HepG2 (cell line): ENCODE data around the gene NPB. TPM values are rescaled to one million over a fixed set of nuclear protein-coding genes. Genes with fewer than 3 reads are reported as not detected.

ENCODE experiments used
- ATF7-NPFF ChIP-seq: sonication (generic); formaldehyde crosslinking; IDR thresholded peaks from 2 replicates; pipeline ENCODE4 v1.8.1; 2023; ENCODE audit warnings: mild to moderate bottlenecking, low read depth, missing genetic modification reagents, moderate library complexity
- FOXK1 ChIP-seq: sonication (generic); formaldehyde crosslinking; IDR thresholded peaks from 2 replicates; pipeline ENCODE4 v1.4.0; 2020; ENCODE audit warnings: low read depth, missing genetic modification reagents, borderline replicate concordance
- KLF13 ChIP-seq: sonication (generic); formaldehyde crosslinking; IDR thresholded peaks from 2 replicates; pipeline ENCODE4 v1.4.0; 2020; ENCODE audit warnings: mild to moderate bottlenecking, missing genetic modification reagents
- MLLT10 ChIP-seq: sonication (generic); formaldehyde crosslinking; IDR thresholded peaks from 2 replicates; pipeline ENCODE4 v1.4.0; 2020; ENCODE audit warnings: missing genetic modification reagents
- MYNN ChIP-seq: sonication (generic); formaldehyde crosslinking; IDR thresholded peaks from 2 replicates; pipeline ENCODE4 v1.4.0; 2020; ENCODE audit warnings: mild to moderate bottlenecking, low read depth, missing genetic modification reagents
- NFE2 ChIP-seq: sonication (generic); formaldehyde crosslinking; IDR thresholded peaks from 2 replicates; pipeline ENCODE4 v1.4.0; 2020; ENCODE audit warnings: missing genetic modification reagents
- NPAS2 ChIP-seq: sonication (generic); formaldehyde crosslinking; IDR thresholded peaks from 2 replicates; pipeline ENCODE4 v1.8.0; 2022; ENCODE audit warnings: mild to moderate bottlenecking, missing genetic modification reagents, borderline replicate concordance
- SIN3B ChIP-seq: fragments of 150-350 bp; IDR thresholded peaks from 2 replicates; pipeline ENCODE4 v1.6.1; 2014; ENCODE audit warnings: low read length
- SMAD3 ChIP-seq: sonication (generic); formaldehyde crosslinking; IDR thresholded peaks from 2 replicates; pipeline ENCODE4 v1.4.0; 2020; ENCODE audit warnings: missing genetic modification reagents
- ZNF234 ChIP-seq: sonication (generic); formaldehyde crosslinking; conservative IDR thresholded peaks from 2 replicates; pipeline ENCODE4 v1.5.1; 2020; ENCODE audit warnings: mild to moderate bottlenecking, missing genetic modification reagents
- ZNF33B ChIP-seq: sonication (generic); formaldehyde crosslinking; IDR thresholded peaks from 2 replicates; pipeline ENCODE4 v1.5.1; 2020; ENCODE audit warnings: mild to moderate bottlenecking, missing genetic modification reagents
- ZNF598 ChIP-seq: sonication (generic); formaldehyde crosslinking; IDR thresholded peaks from 2 replicates; pipeline ENCODE4 v1.5.1; 2020; ENCODE audit warnings: mild to moderate bottlenecking, missing genetic modification reagents, borderline replicate concordance
- ZNF616 ChIP-seq: sonication (generic); formaldehyde crosslinking; IDR thresholded peaks from 2 replicates; pipeline ENCODE4 v1.5.0; 2020; ENCODE audit warnings: low read depth, mild to moderate bottlenecking, missing genetic modification reagents
- polyA plus RNA-seq, 8 experiments: library from polyadenylated mRNA; depleted of rRNA in 3 of 8; stranded (reverse) in 7 of 8; unstranded in 1 of 8; fragments of >200 nt; fragmentation: Illumina TruSeq in 4 of 8; extraction: Trizol in 4 of 8; gene quantifications; 2 replicates each; pipeline versions ENCODE4 v1.2.1 to v1.2.3, GENCODE V29; 2011 to 2016; ENCODE audit warnings: low read depth in 4 of 8, missing spikeins in 1 of 8, mixed read lengths in 1 of 8; ENCODE audit not compliant: insufficient read depth in 1 of 8
- total RNA-seq, 5 experiments: library from RNA; depleted of rRNA; stranded (reverse); fragments of >200 nt; fragmentation: Illumina TruSeq; extraction: Trizol; gene quantifications; 2 replicates each; pipeline ENCODE4 v1.2.3, GENCODE V29; 2016; ENCODE audit warnings: low read depth in 1 of 5
- TF ChIP-seq, protein P1 (sequence below): sonication (generic); formaldehyde crosslinking; IDR thresholded peaks from 2 replicates; pipeline ENCODE4 v1.8.0; 2022; ENCODE audit warnings: missing genetic modification reagents, mild to moderate bottlenecking, moderate library complexity, borderline replicate concordance
- TF ChIP-seq, protein P2 (sequence below): sonication (generic); formaldehyde crosslinking; conservative IDR thresholded peaks from 2 replicates; pipeline ENCODE4 v1.4.0; 2020; ENCODE audit warnings: mild to moderate bottlenecking, missing genetic modification reagents, moderate library complexity
- TF ChIP-seq, protein P3 (sequence below): sonication (generic); formaldehyde crosslinking; IDR thresholded peaks from 2 replicates; pipeline ENCODE4 v1.4.0; 2020; ENCODE audit warnings: missing genetic modification reagents, borderline replicate concordance

The NPB gene
- total and polyA plus RNA-seq, 2 of the 13 experiments (the other 11 are each of a cell fraction or from before 2014, with no cell fraction given) = 0.11 to 0.93 TPM

DNA sequence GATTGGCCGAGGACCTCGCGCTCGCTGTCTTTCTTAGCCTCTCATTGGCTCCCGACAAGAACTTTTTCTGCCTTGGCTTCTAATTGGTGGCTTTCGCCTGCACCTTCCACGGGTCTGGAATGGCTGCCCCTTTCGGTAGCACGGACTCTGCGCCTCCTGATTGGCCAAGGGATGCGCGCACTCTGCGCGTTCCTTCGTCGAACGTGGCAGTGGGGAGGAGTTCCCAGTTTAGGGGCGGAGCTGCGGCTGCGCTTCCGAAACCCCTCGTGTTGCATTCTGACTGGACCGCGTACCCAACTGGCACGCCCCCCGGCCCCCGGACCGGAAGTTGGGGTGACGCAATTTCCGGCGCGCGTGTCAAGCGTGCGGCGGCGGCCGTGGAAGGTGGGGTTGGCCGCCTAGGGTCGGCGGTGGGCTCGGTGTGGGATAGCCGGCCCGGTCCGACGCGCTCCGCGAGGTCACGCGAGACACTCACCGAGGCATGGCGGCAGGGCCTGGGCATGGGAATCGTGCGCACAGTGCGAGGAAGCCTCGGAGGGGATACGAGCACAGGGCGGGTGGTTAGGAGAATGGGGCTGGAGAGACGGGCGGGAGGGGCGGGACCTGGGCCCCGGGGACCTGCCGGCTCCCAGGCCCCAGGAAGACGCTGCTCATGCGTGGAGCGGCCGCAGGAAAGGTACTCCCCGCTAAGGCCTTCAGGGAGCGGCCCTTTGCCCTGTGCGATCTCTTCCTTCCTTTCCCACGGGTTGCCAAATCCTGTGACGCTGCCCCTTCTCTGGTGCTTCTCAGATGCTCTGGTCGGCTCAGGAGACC lies 41.1 kb upstream of the NPB start (continued):
- TF ChIP-seq KLF13 (CRISPR knock-in tag) (peak; percentile 65), ATF7-NPFF (CRISPR knock-in tag) (peak; percentile 85), ZNF616 (CRISPR knock-in tag) (peak; percentile 63; the same call in 1 of the 2 replicates), ZNF234 (CRISPR knock-in tag) (0 out of 2 replicates have a peak, but pooled peaks have one; percentile 55), NFE2 (CRISPR knock-in tag) (no peak), NPAS2 (CRISPR knock-in tag) (no peak), SMAD3 (CRISPR knock-in tag) (peak; percentile 51; the same call in 1 of the 2 replicates), SIN3B (peak; percentile 64; the same call in 1 of the 2 replicates), MLLT10 (no peak), ZNF33B (CRISPR knock-in tag) (peak; percentile 96), MYNN (no peak), ZNF598 (peak; percentile 63; the same call in 1 of the 2 replicates), FOXK1 (CRISPR knock-in tag) (peak; percentile 96)
- TF ChIP-seq, protein P1, sequence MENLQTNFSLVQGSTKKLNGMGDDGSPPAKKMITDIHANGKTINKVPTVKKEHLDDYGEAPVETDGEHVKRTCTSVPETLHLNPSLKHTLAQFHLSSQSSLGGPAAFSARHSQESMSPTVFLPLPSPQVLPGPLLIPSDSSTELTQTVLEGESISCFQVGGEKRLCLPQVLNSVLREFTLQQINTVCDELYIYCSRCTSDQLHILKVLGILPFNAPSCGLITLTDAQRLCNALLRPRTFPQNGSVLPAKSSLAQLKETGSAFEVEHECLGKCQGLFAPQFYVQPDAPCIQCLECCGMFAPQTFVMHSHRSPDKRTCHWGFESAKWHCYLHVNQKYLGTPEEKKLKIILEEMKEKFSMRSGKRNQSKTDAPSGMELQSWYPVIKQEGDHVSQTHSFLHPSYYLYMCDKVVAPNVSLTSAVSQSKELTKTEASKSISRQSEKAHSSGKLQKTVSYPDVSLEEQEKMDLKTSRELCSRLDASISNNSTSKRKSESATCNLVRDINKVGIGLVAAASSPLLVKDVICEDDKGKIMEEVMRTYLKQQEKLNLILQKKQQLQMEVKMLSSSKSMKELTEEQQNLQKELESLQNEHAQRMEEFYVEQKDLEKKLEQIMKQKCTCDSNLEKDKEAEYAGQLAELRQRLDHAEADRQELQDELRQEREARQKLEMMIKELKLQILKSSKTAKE (CRISPR knock-in tag) = peak; percentile 48; the same call in 1 of the 2 replicates
- TF ChIP-seq, protein P2, sequence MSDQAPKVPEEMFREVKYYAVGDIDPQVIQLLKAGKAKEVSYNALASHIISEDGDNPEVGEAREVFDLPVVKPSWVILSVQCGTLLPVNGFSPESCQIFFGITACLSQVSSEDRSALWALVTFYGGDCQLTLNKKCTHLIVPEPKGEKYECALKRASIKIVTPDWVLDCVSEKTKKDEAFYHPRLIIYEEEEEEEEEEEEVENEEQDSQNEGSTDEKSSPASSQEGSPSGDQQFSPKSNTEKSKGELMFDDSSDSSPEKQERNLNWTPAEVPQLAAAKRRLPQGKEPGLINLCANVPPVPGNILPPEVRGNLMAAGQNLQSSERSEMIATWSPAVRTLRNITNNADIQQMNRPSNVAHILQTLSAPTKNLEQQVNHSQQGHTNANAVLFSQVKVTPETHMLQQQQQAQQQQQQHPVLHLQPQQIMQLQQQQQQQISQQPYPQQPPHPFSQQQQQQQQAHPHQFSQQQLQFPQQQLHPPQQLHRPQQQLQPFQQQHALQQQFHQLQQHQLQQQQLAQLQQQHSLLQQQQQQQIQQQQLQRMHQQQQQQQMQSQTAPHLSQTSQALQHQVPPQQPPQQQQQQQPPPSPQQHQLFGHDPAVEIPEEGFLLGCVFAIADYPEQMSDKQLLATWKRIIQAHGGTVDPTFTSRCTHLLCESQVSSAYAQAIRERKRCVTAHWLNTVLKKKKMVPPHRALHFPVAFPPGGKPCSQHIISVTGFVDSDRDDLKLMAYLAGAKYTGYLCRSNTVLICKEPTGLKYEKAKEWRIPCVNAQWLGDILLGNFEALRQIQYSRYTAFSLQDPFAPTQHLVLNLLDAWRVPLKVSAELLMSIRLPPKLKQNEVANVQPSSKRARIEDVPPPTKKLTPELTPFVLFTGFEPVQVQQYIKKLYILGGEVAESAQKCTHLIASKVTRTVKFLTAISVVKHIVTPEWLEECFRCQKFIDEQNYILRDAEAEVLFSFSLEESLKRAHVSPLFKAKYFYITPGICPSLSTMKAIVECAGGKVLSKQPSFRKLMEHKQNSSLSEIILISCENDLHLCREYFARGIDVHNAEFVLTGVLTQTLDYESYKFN (CRISPR knock-in tag) = peak; percentile 54; the same call in 1 of the 2 replicates
- TF ChIP-seq, protein P3, sequence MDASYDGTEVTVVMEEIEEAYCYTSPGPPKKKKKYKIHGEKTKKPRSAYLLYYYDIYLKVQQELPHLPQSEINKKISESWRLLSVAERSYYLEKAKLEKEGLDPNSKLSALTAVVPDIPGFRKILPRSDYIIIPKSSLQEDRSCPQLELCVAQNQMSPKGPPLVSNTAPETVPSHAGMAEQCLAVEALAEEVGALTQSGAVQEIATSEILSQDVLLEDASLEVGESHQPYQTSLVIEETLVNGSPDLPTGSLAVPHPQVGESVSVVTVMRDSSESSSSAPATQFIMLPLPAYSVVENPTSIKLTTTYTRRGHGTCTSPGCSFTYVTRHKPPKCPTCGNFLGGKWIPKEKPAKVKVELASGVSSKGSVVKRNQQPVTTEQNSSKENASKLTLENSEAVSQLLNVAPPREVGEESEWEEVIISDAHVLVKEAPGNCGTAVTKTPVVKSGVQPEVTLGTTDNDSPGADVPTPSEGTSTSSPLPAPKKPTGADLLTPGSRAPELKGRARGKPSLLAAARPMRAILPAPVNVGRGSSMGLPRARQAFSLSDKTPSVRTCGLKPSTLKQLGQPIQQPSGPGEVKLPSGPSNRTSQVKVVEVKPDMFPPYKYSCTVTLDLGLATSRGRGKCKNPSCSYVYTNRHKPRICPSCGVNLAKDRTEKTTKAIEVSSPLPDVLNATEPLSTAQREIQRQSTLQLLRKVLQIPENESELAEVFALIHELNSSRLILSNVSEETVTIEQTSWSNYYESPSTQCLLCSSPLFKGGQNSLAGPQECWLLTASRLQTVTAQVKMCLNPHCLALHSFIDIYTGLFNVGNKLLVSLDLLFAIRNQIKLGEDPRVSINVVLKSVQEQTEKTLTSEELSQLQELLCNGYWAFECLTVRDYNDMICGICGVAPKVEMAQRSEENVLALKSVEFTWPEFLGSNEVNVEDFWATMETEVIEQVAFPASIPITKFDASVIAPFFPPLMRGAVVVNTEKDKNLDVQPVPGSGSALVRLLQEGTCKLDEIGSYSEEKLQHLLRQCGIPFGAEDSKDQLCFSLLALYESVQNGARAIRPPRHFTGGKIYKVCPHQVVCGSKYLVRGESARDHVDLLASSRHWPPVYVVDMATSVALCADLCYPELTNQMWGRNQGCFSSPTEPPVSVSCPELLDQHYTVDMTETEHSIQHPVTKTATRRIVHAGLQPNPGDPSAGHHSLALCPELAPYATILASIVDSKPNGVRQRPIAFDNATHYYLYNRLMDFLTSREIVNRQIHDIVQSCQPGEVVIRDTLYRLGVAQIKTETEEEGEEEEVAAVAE = peak; percentile 97
